Motor neuron (in vitro differentiated cells): Measurements from ENCODE around the gene CCDC174. TPM values are rescaled to one million over a fixed set of nuclear protein-coding genes. Genes with fewer than 3 reads are reported as not detected.

ENCODE experiments used
- ATAC-seq, 8 experiments: fragments of 200-7000 bp; cut with Tn5 transposase; replicated peaks in 6 of 8; 2 replicates each; pipeline ENCODE4 v1.8.0; 2021; ENCODE audit warnings: mild to moderate bottlenecking in 8 of 8, moderate library complexity in 8 of 8
- H3K27ac ChIP-seq, 2 donors: fragments of 250-450 bp; sonication (Bioruptor Pico); 2 replicates each; pipeline ENCODE4 v1.9.0; 2021; ENCODE audit warnings: antibody characterized with exemption in 2 of 2, mild to moderate bottlenecking in 2 of 2, moderate library complexity in 1 of 2
- H3K4me1 ChIP-seq, 2 donors: fragments of 250-450 bp; sonication (Bioruptor Pico); replicated peaks in 1 of 2; 2 replicates each; pipeline ENCODE4 v1.6.1; 2021; ENCODE audit warnings: antibody characterized with exemption in 2 of 2, mild to moderate bottlenecking in 2 of 2, moderate library complexity in 1 of 2
- H3K4me3 ChIP-seq, 5 donors: fragments of 250-450 bp; sonication (Bioruptor Pico); 2 replicates each; pipeline ENCODE4 v1.9.0; 2021; ENCODE audit warnings: antibody characterized with exemption in 5 of 5, mild to moderate bottlenecking in 5 of 5, moderate library complexity in 4 of 5
- WGBS, 10 experiments: fragments of 450-650 bp; shearing (Covaris generic); methylation state at CpG; one replicate each; pipeline ENCODE4 v1.0.0; 2022; 5-methylcytosine and 5-hydroxymethylcytosine counted together
- in situ Hi-C, 9 experiments: fragments of 400-800 bp; cut with MboI; loops; one replicate each; pipeline ENCODE4 v1.15.0; 2021; ENCODE audit warnings: low sequenced_read_pairs in 9 of 9, low pct_unique_long_range_greater_than_20kb in 2 of 9; ENCODE audit not compliant: unreplicated experiment in 9 of 9
- total RNA-seq, 8 experiments: library from RNA; unstranded; fragments of 300-600 nt; gene quantifications; 2 replicates each; pipeline versions ENCODE4 v1.2.3 to v1.2.4, GENCODE V29; 2022

CCDC174 gene
- total RNA-seq, 8 experiments from 2014 or later = 16.4 to 38.6 (median 23.2) TPM

DNA sequence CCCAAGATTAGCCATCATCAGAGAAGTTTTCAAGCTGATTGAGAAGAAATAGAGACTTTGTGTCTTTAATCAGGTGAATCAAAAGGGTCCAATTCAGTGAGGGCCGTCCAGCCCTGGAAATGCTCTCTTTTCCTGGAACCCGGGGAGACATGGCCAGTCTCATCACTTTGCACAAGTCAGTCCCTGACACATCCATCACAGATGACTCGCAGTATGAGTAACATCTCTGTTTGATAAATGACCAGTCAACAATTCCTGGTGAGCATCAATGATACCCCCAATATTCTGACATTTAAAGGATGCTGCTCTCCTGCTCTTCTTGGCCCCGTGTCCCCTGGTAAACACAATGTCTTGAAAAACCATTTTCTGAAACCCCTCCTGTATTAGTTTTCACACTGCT, 50.1 kb downstream of the CCDC174 start:
- no peak overlapping the region for H3K4me3 ChIP-seq
- 0 to 100% (median 90%) methylated on average over 1 to 3 of the region's 4 CpGs; no CpG with 5 or more reads in 3 of the 10 experiments for WGBS, 10 experiments
- peak in 2 of 8 experiments; percentile 27 to 34 for ATAC-seq
- H3K4me1 ChIP-seq = no peaks in the 10 kb centered on the region
- H3K27ac ChIP-seq = no peak overlapping the region
- in situ Hi-C loops = no loop called here

DNA sequence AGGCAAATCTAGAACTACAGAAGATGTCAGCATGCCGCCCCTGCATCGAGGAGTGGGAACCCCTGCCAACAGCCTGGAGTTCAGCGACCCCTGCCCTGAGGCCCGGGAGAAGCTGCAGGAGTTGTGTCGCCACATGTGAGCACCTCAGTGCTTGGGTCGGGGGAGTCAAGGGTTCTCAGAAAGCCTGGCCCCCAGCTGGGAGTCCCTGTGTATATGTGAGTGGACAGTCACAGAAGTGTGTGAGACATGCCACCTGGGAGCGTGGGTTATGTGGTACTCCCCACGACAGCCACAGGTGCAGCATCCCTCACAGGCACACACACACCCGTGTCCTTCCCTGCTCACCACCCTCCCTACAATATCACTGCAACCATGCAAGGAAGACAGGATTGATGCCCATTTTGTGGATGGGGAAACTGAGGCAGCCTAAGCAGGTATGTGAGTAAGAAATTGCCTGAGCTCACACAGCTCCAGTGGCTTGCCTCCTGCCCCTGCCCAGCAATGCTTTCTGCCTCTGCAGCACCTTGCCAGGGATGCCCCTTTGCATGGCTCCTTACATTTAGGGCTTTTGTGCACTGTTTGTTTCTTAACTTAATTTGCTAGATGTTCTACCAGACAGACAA, 51.7 kb downstream of the CCDC174 start:
- 0 to 100% (median 70%) methylated on average over 1 to 3 of the region's 9 CpGs; no CpG with 5 or more reads in 6 of the 10 experiments for WGBS, 10 experiments
- Histone ChIP-seq H3K27ac (no peak overlapping the region), H3K4me3 (no peak overlapping the region), H3K4me1 (no peaks in the 10 kb centered on the region)
- in situ Hi-C loops = no loop called here
- no peak for ATAC-seq

- ATAC-seq = no peak
- 83 to 100% (median 97%) methylated on average over 1 to 3 of the region's 3 CpGs; no CpG with 5 or more reads in 6 of the 10 experiments for WGBS, 10 experiments
- in situ Hi-C loops = no loop called here
Measured at GRCh38 chr3:14703791-14704190, 52.2 kb downstream of the CCDC174 start.

GRCh38 chr3:14706096-14706495, 54.5 kb downstream of the CCDC174 start:
- Histone ChIP-seq H3K4me3 (no peak overlapping the region), H3K27ac (no peak overlapping the region), H3K4me1 (no peaks in the 10 kb centered on the region)
- 20 to 80% (median 60%) methylated on average over 1 to 5 of the region's 5 CpGs; no CpG with 5 or more reads in 4 of the 10 experiments for WGBS, 10 experiments
- peak in 6 of 8 experiments; percentile 33 to 55 (median 44) for ATAC-seq
- in situ Hi-C loops = no loop called here

More at GRCh38 chr3:14703791-14704190, 52.2 kb downstream of the CCDC174 start:
- H3K4me3 ChIP-seq = no peak overlapping the region
- H3K27ac ChIP-seq = no peak overlapping the region
- H3K4me1 ChIP-seq = no peaks in the 10 kb centered on the region

DNA sequence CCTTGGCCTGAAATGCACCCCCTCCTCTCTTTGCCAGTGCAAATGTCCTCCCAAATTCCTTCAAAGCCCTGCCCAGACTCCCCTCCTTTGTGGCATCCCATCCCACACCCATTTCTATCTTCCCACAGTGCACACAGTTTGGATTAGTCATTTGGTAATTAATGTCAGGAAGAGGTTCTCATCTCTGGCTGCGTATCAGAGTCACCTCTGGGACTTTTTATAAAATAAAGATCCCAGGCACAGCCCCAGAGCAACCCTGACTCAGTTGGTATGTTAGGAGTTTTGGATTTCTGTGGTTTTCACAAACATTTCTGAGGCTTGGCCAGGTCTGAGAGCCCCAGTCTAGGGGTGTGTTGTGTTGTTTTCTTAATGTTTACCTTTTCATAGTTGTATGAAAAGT, 65.0 kb downstream of the CCDC174 start:
- no peaks in the 10 kb centered on the region for H3K4me1 ChIP-seq
- in situ Hi-C loops = no loop called here
- H3K27ac ChIP-seq = no peak overlapping the region
- WGBS, 10 experiments = 0 to 100% (median 60%) methylated on average over 1 of the region's 1 CpG; no CpG with 5 or more reads in 5 of the 10 experiments
- ATAC-seq = peak in 2 of 8 experiments; percentile 55 to 59
- H3K4me3 ChIP-seq = no peak overlapping the region

GRCh38 chr3:14717307-14717706, 65.7 kb downstream of the CCDC174 start:
- 0 to 100% (median 55%) methylated on average over 1 of the region's 1 CpG; no CpG with 5 or more reads in 3 of the 10 experiments for WGBS, 10 experiments
- no peak overlapping the region for H3K4me3 ChIP-seq
- no peak for ATAC-seq
- no peaks in the 10 kb centered on the region for H3K4me1 ChIP-seq
- no peak overlapping the region for H3K27ac ChIP-seq
- in situ Hi-C loops = no loop called here

- ATAC-seq = no peak
- Histone ChIP-seq H3K4me1 (no peaks in the 10 kb centered on the region), H3K27ac (no peak overlapping the region), H3K4me3 (no peak overlapping the region)
- in situ Hi-C loops = no loop called here
- WGBS, 10 experiments = 73 to 100% (median 86%) methylated on average over 1 to 2 of the region's 2 CpGs; no CpG with 5 or more reads in 4 of the 10 experiments
Measured at GRCh38 chr3:14718539-14718938, 67.0 kb downstream of the CCDC174 start.

DNA sequence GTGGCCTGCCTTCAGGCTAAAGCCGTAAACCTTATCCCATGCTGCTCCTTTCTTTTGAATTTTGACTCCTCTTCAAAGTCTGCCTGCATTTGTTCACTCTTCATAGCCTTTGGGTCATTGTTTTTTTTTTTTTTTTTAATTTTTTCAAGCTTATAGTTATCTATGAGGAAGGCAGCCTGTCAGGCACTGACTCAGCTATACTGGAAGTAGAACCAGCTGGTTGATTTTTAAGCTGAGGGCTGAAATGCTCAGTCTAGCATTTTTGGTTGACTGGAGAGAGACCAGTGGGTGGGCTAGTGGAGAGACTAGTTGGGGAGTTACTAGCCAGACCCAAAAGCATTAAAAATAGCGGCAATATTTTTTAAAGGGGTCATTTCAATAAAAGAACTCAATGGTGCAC, 67.4 kb downstream of the CCDC174 start:
- Histone ChIP-seq H3K4me1 (no peaks in the 10 kb centered on the region), H3K4me3 (no peak overlapping the region), H3K27ac (no peak overlapping the region)
- 21 to 100% (median 71%) methylated on average over 1 to 2 of the region's 2 CpGs; no CpG with 5 or more reads in 2 of the 10 experiments for WGBS, 10 experiments
- in situ Hi-C loops = no loop called here
- no peak for ATAC-seq

DNA sequence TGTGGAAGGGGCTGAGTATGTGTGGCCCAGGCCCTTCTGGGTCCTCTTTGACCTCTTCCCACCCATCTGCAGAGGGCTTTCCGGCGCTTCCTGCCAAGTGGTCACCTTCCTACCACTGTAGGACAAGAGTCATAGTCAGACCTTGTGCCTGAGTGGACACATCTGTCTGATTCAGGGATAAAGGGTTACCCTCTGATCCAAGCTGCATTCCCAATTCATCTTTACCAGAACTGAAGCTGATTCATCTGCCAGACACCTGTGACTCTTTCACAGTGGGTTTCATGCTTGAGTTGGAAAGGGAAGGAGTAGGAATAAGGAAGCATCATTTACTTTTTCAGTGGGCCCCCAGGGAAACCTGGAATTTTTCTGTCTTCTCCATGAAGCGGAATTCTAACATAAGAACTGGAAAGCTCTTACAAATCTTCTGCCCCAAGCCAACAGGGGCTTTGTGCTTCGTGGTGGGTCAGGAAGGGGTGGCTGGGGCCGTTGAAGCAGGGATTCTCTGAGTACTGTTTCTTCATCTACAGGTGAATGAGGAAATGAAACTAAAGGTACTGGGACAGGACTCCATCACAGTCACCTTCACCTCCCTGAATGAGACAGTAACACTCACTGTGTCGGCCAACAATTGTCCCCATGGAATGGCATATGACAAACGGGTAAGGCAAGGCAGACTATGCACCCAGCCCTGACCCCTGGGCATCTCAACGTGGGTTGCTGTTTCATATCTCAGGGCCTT, 69.7 kb downstream of the CCDC174 start:
- H3K4me3 ChIP-seq = no peak overlapping the region
- 36 to 100% (median 65%) methylated on average over 1 to 7 of the region's 8 CpGs; no CpG with 5 or more reads in 2 of the 10 experiments for WGBS, 10 experiments
- peaks cover 0 to 9% of the 10 kb centered on the region in 2 donors for H3K4me1 ChIP-seq
- in situ Hi-C loops = no loop called here
- no peak for ATAC-seq
- H3K27ac ChIP-seq = no peak overlapping the region

Other genes starting within 250 kb of the CCDC174 start
- 10 to 100 TPM in 3 of 8 experiments, 1 to 10 TPM in 5; 5.6 to 53.5 (median 8.3) TPM for gene SLC6A6, start 249.2 kb upstream of the CCDC174 start, total RNA-seq
- gene GRIP2, start 111.4 kb upstream of the CCDC174 start, total RNA-seq = 10 to 100 TPM in 2 of 8 experiments, 1 to 10 TPM in 6; 3.1 to 25.1 (median 4.6) TPM
- under 1 TPM in 5 of 8 experiments, not detected in 3; 0.09 to 0.43 (median 0.21) TPM for gene C3orf20, start 23.4 kb downstream of the CCDC174 start, total RNA-seq
- gene FGD5, start 167.2 kb downstream of the CCDC174 start, total RNA-seq = 100 to 1,000 TPM in 1 of 8 experiments, 10 to 100 TPM in 2, 1 to 10 TPM in 4, under 1 TPM in 1; 0.73 to 114 (median 4.0) TPM